ENCODE measurements around the gene HCN2. TPM values are rescaled to one million over a fixed set of nuclear protein-coding genes. Genes with fewer than 3 reads are reported as not detected.

HCN2 gene
- total and polyA plus RNA-seq, 2 of the 8 experiments (the other 6 are each of a cell fraction or from before 2014, with no cell fraction given), result 1.0 to 4.0 TPM

- Histone ChIP-seq H3K4ac (replicated peaks; ENCODE audit: insufficient read length, low read depth, low read length) (no peak overlapping the region), H3K36me3 (ENCODE audit: control insufficient read depth in 2 of 4, insufficient read depth in 4 of 4, low read length in 3 of 4) (peaks cover 0 to 9% (median 0%) of the 10 kb centered on the region in 4 experiments; a peak in 1 of 8 replicates), H3K9ac (replicated peaks in 1 of 4; ENCODE audit: extremely low read depth in 1 of 4, low read depth in 3 of 4, low read length in 3 of 4) (no peak overlapping the region), H3K4me2 (ENCODE audit: insufficient read depth in 1 of 2, low read depth in 2 of 2, low read length in 2 of 2) (peak overlapping the region in 1 of 2 experiments; percentile 51; a peak in 1 of 4 replicates), H2AFZ (ENCODE audit: low read length) (no peak overlapping the region), H3K27ac (ENCODE audit: low read depth, low read length) (no peak overlapping the region), H2BK5ac (ENCODE audit: low read depth, low read length) (no peak overlapping the region), H4K91ac (replicated peaks; ENCODE audit: insufficient read length, low read length) (no peak overlapping the region), H3K9me3 (ENCODE audit: insufficient read depth in 2 of 2, low read depth in 1 of 2, low read length in 1 of 2) (no peaks in the 10 kb centered on the region), H4K5ac (ENCODE audit: insufficient read length, low read depth, low read length) (no peak overlapping the region), H3K23me2 (ENCODE audit: low read depth, low read length) (peaks cover 5% of the 10 kb centered on the region; the same call in 1 of the 2 replicates), H2BK20ac (ENCODE audit: low read length) (no peak overlapping the region), H2BK12ac (ENCODE audit: low read depth, low read length) (no peak overlapping the region), H4K20me1 (replicated peaks in 1 of 2; ENCODE audit: control insufficient read depth in 1 of 2, insufficient read depth in 2 of 2, low read length in 2 of 2) (peaks cover 4 to 5% of the 10 kb centered on the region in 2 experiments), H3K56ac (replicated peaks; ENCODE audit: insufficient read length, low read depth, low read length) (no peak overlapping the region), H3K23ac (ENCODE audit: insufficient read length) (no peak overlapping the region), H3K14ac (ENCODE audit: insufficient read length) (no peak overlapping the region), H3K18ac (ENCODE audit: extremely low read depth, low read length) (no peak overlapping the region), H2AK5ac (ENCODE audit: low read depth, low read length) (no peak overlapping the region), H2BK120ac (replicated peaks; ENCODE audit: low read depth, low read length) (no peak overlapping the region), H3K79me2 (ENCODE audit: control insufficient read depth in 1 of 2, insufficient read depth in 2 of 2, low read length in 2 of 2) (no peaks in the 10 kb centered on the region), H3K27me3 (replicated peaks in 1 of 4; ENCODE audit: control insufficient read depth in 3 of 4, extremely low read depth in 1 of 4, insufficient read depth in 3 of 4, low read length in 3 of 4) (peaks cover 0 to 23% (median 11%) of the 10 kb centered on the region in 4 experiments; a peak in 5 of 7 replicates), H2BK15ac (ENCODE audit: low read length) (no peak overlapping the region), H3K4me3 (ENCODE audit: extremely low read depth in 1 of 4, insufficient read depth in 2 of 4, low read depth in 3 of 4, low read length in 4 of 4) (peak overlapping the region in 1 of 4 experiments; percentile 57; a peak in 1 of 8 replicates), H4K8ac (ENCODE audit: extremely low read depth, insufficient read depth, low read length) (no peak overlapping the region), H3K79me1 (ENCODE audit: low read depth, low read length) (no peaks in the 10 kb centered on the region; the same call in 1 of the 2 replicates), H3K4me1 (replicated peaks in 1 of 4; ENCODE audit: control insufficient read depth in 3 of 4, insufficient read depth in 4 of 4, low read length in 3 of 4) (peaks cover 0 to 4% (median under 1%) of the 10 kb centered on the region in 4 experiments; a peak in 2 of 7 replicates)
- DNase-seq (ENCODE audit: low read depth in 1 of 2, low spot score in 2 of 2) (no peak), FAIRE-seq (no peak)
- 89% methylated on average over 28 of the region's 31 CpGs; no CpG with 5 or more reads in 1 of the 2 experiments for WGBS, 2 experiments (ENCODE audit: extremely low coverage in 1 of 2, insufficient coverage in 1 of 2, insufficient read length in 1 of 2, insufficient replicate concordance in 2 of 2, low coverage in 1 of 2, low lambda C conversion rate in 2 of 2, missing lambda C conversion rate in 1 of 2)
- ChIA-PET CTCF (ENCODE audit: partially characterized antibody) (interaction anchor here (1.4 kb wide), 1 partner anchor 30 kb away, joined by 3 read pairs; no protein-coding TSS in a partner anchor), POLR2A (ENCODE audit: partially characterized antibody) (interaction anchor here (1.3 to 1.4 kb wide), 2 partner anchors 8 to 10 kb away, joined by 4 read pairs; no protein-coding TSS in a partner anchor)
- TF ChIP-seq TAF7 (optimal IDR thresholded peaks at IDR 0.05; ENCODE audit: borderline replicate concordance, low read depth, low read length), result no peak
- 0 out of 2 replicates have a peak, but pooled peaks have one; percentile 33 for TF ChIP-seq GABPA (IDR thresholded peaks at IDR 0.05; ENCODE audit: borderline replicate concordance, insufficient read depth, low read length)
Measured at GRCh38 chr19:640606-641189, 51.0 kb downstream of the HCN2 start.
